Neural progenitor cell (in vitro differentiated cells): Measurements from ENCODE around the gene POLR3G. TPM values are rescaled to one million over a fixed set of nuclear protein-coding genes. Genes with fewer than 3 reads are reported as not detected.

Experiments used
- DNase-seq: peaks from one replicate; pipeline ENCODE4 v3.0.0-alpha.2; 2016; ENCODE audit warnings: low spot score
- H2AFZ ChIP-seq: fragments of 200-600 bp; sonication (generic); replicated peaks from 2 replicates; pipeline ENCODE4 v1.6.1; 2016; ENCODE audit warnings: antibody characterized with exemption
- H3F3A ChIP-seq: fragments of 200-600 bp; sonication (generic); 2 replicates; pipeline ENCODE4 v1.6.1; 2016; ENCODE audit warnings: antibody characterized with exemption, low read depth
- H3K27ac ChIP-seq: fragments of 200-600 bp; sonication (generic); 2 replicates; pipeline ENCODE4 v1.5.1; 2016; ENCODE audit warnings: mild to moderate bottlenecking
- H3K27me3 ChIP-seq: fragments of 200-600 bp; sonication (generic); 2 replicates; pipeline ENCODE4 v1.6.1; 2016; ENCODE audit warnings: mild to moderate bottlenecking, moderate library complexity
- H3K36me3 ChIP-seq: fragments of 200-600 bp; sonication (generic); 2 replicates; pipeline ENCODE4 v1.5.1; 2016
- H3K4me1 ChIP-seq: fragments of 200-600 bp; sonication (generic); 2 replicates; pipeline ENCODE4 v1.6.1; 2016; ENCODE audit warnings: mixed run types
- H3K4me2 ChIP-seq: fragments of 200-600 bp; sonication (generic); 2 replicates; pipeline ENCODE4 v1.6.1; 2016
- H3K4me3 ChIP-seq: fragments of 200-600 bp; sonication (generic); 2 replicates; pipeline ENCODE4 v1.5.1; 2016
- H3K79me2 ChIP-seq: fragments of 200-600 bp; sonication (generic); 2 replicates; pipeline ENCODE4 v1.6.1; 2016; ENCODE audit warnings: low read depth
- H3K9ac ChIP-seq: fragments of 200-600 bp; sonication (generic); 2 replicates; pipeline ENCODE4 v1.6.1; 2016
- H3K9me3 ChIP-seq: fragments of 200-600 bp; sonication (generic); 2 replicates; pipeline ENCODE4 v1.5.1; 2016; ENCODE audit warnings: low read depth
- H4K20me1 ChIP-seq: fragments of 200-600 bp; sonication (generic); 2 replicates; pipeline ENCODE4 v1.6.1; 2016; ENCODE audit warnings: low read depth
- H3K27ac Mint-ChIP-seq: 3 replicates; pipeline ENCODE4 v1.8.0; 2021; ENCODE audit warnings: mixed read lengths
- H3K27me3 Mint-ChIP-seq: 2 replicates; pipeline ENCODE4 v1.8.0; 2022; ENCODE audit warnings: low read depth, mild to moderate bottlenecking, inconsistent platforms, moderate library complexity, mixed read lengths; ENCODE audit not compliant: insufficient read depth
- H3K36me3 Mint-ChIP-seq: 3 replicates; pipeline ENCODE4 v1.8.0; 2021; ENCODE audit warnings: mixed read lengths
- H3K4me1 Mint-ChIP-seq: 3 replicates; pipeline ENCODE4 v1.8.0; 2021; ENCODE audit warnings: mixed read lengths
- H3K4me3 Mint-ChIP-seq: 3 replicates; pipeline ENCODE4 v1.8.0; 2021; ENCODE audit warnings: mild to moderate bottlenecking, moderate library complexity, mixed read lengths
- H3K9me3 Mint-ChIP-seq: 3 replicates; pipeline ENCODE4 v1.8.0; 2020; ENCODE audit warnings: mixed read lengths
- CTCF ChIP-seq: fragments of 200-600 bp; sonication (generic); IDR thresholded peaks from 2 replicates; pipeline ENCODE4 v1.5.1; 2017; ENCODE audit warnings: antibody characterized with exemption, mild to moderate bottlenecking
- EZH2 ChIP-seq: fragments of 200-600 bp; sonication (generic); IDR thresholded peaks from 2 replicates; pipeline ENCODE4 v1.6.1; 2017; ENCODE audit warnings: antibody characterized with exemption, mild to moderate bottlenecking, moderate library complexity
- EZH2phosphoT487 ChIP-seq: fragments of 200-600 bp; sonication (generic); IDR thresholded peaks from 2 replicates; pipeline ENCODE4 v1.6.1; 2017; ENCODE audit warnings: antibody characterized with exemption
- total RNA-seq: library from RNA; depleted of rRNA; stranded (reverse); fragments of >200 nt; gene quantifications from 2 replicates; pipeline ENCODE4 v1.2.3, GENCODE V29; 2015; ENCODE audit warnings: low replicate concordance

POLR3G gene
- total RNA-seq, 1 donor from 2014 or later: 8.4 TPM

- Histone ChIP-seq H3K27me3 (no peaks in the 10 kb centered on the region), H2AFZ (no peak overlapping the region), H4K20me1 (no peaks in the 10 kb centered on the region), H3K9ac (no peak overlapping the region), H3K79me2 (no peaks in the 10 kb centered on the region), H3K4me2 (no peak overlapping the region), H3K9me3 (no peaks in the 10 kb centered on the region), H3K36me3 (no peaks in the 10 kb centered on the region), H3K27ac (no peak overlapping the region), H3K4me3 (no peak overlapping the region), H3K4me1 (no peaks in the 10 kb centered on the region), H3F3A (no peaks in the 10 kb centered on the region)
- Mint-ChIP-seq H3K27ac (no peak overlapping the region), H3K4me3 (no peak overlapping the region), H3K36me3 (no peaks in the 10 kb centered on the region), H3K27me3 (no peaks in the 10 kb centered on the region), H3K9me3 (no peaks in the 10 kb centered on the region), H3K4me1 (no peaks in the 10 kb centered on the region)
- TF ChIP-seq EZH2phosphoT487 (no peak), EZH2 (no peak), CTCF (no peak)
- no peak for DNase-seq
Observed at GRCh38 chr5:90510438-90510837, 35.8 kb downstream of the POLR3G start.

- Histone ChIP-seq H3K36me3 (no peaks in the 10 kb centered on the region), H3K4me1 (no peaks in the 10 kb centered on the region), H3K27ac (no peak overlapping the region), H3K79me2 (no peaks in the 10 kb centered on the region), H3K9ac (no peak overlapping the region), H2AFZ (no peak overlapping the region), H3K4me2 (no peak overlapping the region), H3K9me3 (no peaks in the 10 kb centered on the region), H3K4me3 (no peak overlapping the region), H3K27me3 (no peaks in the 10 kb centered on the region), H4K20me1 (no peaks in the 10 kb centered on the region), H3F3A (peaks cover 8% of the 10 kb centered on the region)
- H3K9me3 Mint-ChIP-seq: no peaks in the 10 kb centered on the region
- peaks cover 12% of the 10 kb centered on the region for H3K36me3 Mint-ChIP-seq
- H3K4me1 Mint-ChIP-seq: no peaks in the 10 kb centered on the region
- H3K27me3 Mint-ChIP-seq: no peaks in the 10 kb centered on the region
- DNase-seq: no peak
- no peak for TF ChIP-seq EZH2
- H3K27ac Mint-ChIP-seq: no peak overlapping the region
- H3K4me3 Mint-ChIP-seq: no peak overlapping the region
Observed at GRCh38 chr5:90514520-90514919, 39.9 kb downstream of the POLR3G start.

- Histone ChIP-seq H3K4me2 (no peak overlapping the region), H4K20me1 (no peaks in the 10 kb centered on the region), H3K4me1 (no peaks in the 10 kb centered on the region), H3K36me3 (no peaks in the 10 kb centered on the region), H3K9ac (no peak overlapping the region), H3K9me3 (no peaks in the 10 kb centered on the region), H3K4me3 (no peak overlapping the region), H2AFZ (no peak overlapping the region), H3F3A (peaks cover 8% of the 10 kb centered on the region), H3K79me2 (no peaks in the 10 kb centered on the region), H3K27me3 (no peaks in the 10 kb centered on the region), H3K27ac (no peak overlapping the region)
- Mint-ChIP-seq H3K27ac (no peak overlapping the region), H3K9me3 (no peaks in the 10 kb centered on the region), H3K27me3 (no peaks in the 10 kb centered on the region), H3K36me3 (peaks cover 32% of the 10 kb centered on the region), H3K4me1 (no peaks in the 10 kb centered on the region), H3K4me3 (no peak overlapping the region)
- no peak for TF ChIP-seq EZH2phosphoT487
- DNase-seq: no peak
Observed at GRCh38 chr5:90518661-90519060, 44.0 kb downstream of the POLR3G start.

GRCh38 chr5:90519081-90519480 lies 44.4 kb downstream of the POLR3G start:
- Histone ChIP-seq H3K9ac (no peak overlapping the region), H4K20me1 (no peaks in the 10 kb centered on the region), H3K9me3 (no peaks in the 10 kb centered on the region), H2AFZ (no peak overlapping the region), H3K79me2 (no peaks in the 10 kb centered on the region), H3F3A (peaks cover 8% of the 10 kb centered on the region), H3K27me3 (no peaks in the 10 kb centered on the region), H3K4me2 (no peak overlapping the region), H3K36me3 (no peaks in the 10 kb centered on the region), H3K27ac (no peak overlapping the region), H3K4me1 (no peaks in the 10 kb centered on the region), H3K4me3 (no peak overlapping the region)
- Mint-ChIP-seq H3K9me3 (no peaks in the 10 kb centered on the region), H3K27me3 (no peaks in the 10 kb centered on the region), H3K36me3 (peaks cover 34% of the 10 kb centered on the region), H3K27ac (no peak overlapping the region), H3K4me3 (no peak overlapping the region), H3K4me1 (no peaks in the 10 kb centered on the region)
- TF ChIP-seq EZH2: no peak
- TF ChIP-seq EZH2phosphoT487: no peak
- TF ChIP-seq CTCF: no peak
- no peak for DNase-seq
